Common myeloid progenitor, CD34-positive (primary cell): ENCODE data around the gene PTPRK.

ENCODE experiments used
- CTCF ChIA-PET: fragments of 350-600 bp; sonication (Branson Sonifier 250); formaldehyde crosslinking; loops from one replicate; lab custom pipeline; 2021; ENCODE audit warnings: antibody characterized with exemption; lab: Charles Lee
- POLR2A ChIA-PET: fragments of 350-600 bp; sonication (Branson Sonifier 250); formaldehyde crosslinking; loops from one replicate; lab custom pipeline; 2021; ENCODE audit warnings: antibody characterized with exemption; lab: Charles Lee
- DNase-seq, 3 donors: peaks; one replicate each; pipeline versions ENCODE4 v3.0.0 to v3.0.0-alpha.2; 2013
- H3K27ac ChIP-seq, 2 experiments: 1 replicate in 1 of 2; 2 replicates in 1 of 2; pipeline ENCODE4 v1.7.0; 2013; ENCODE audit warnings: inconsistent platforms in 2 of 2, low read length in 2 of 2, mild to moderate bottlenecking in 2 of 2, low read depth in 1 of 2, moderate library complexity in 1 of 2; ENCODE audit not compliant: severe bottlenecking in 2 of 2, insufficient read depth in 1 of 2, poor library complexity in 1 of 2
- H3K27me3 ChIP-seq, 5 experiments: replicated peaks in 2 of 5; 1 replicate in 3 of 5; 2 replicates in 2 of 5; pipeline versions ENCODE4 v1.6.1 to v1.7.0; 2013; ENCODE audit warnings: low read length in 4 of 5, mild to moderate bottlenecking in 2 of 5, moderate library complexity in 2 of 5, inconsistent platforms in 1 of 5; ENCODE audit not compliant: insufficient read depth in 5 of 5, control insufficient read depth in 4 of 5
- H3K36me3 ChIP-seq, 4 experiments: 1 replicate in 2 of 4; 2 replicates in 2 of 4; pipeline versions ENCODE4 v1.6.1 to v1.7.0; 2013; ENCODE audit warnings: low read length in 3 of 4, control low read depth in 1 of 4, mild to moderate bottlenecking in 1 of 4; ENCODE audit not compliant: control insufficient read depth in 4 of 4, insufficient read depth in 4 of 4
- H3K4me1 ChIP-seq, 4 experiments: 1 replicate in 3 of 4; 2 replicates in 1 of 4; pipeline versions ENCODE4 v1.6.1 to v1.7.1; 2013; ENCODE audit warnings: low read length in 3 of 4, mild to moderate bottlenecking in 3 of 4, control low read depth in 1 of 4, inconsistent platforms in 1 of 4, moderate library complexity in 1 of 4; ENCODE audit not compliant: control insufficient read depth in 4 of 4, insufficient read depth in 4 of 4; ENCODE audit errors: control extremely low read depth in 1 of 4
- H3K4me3 ChIP-seq, 7 experiments: 1 replicate in 4 of 7; 2 replicates in 3 of 7; pipeline versions ENCODE4 v1.5.1 to v1.7.0; 2013; ENCODE audit warnings: mild to moderate bottlenecking in 7 of 7, low read length in 6 of 7, moderate library complexity in 6 of 7, inconsistent platforms in 2 of 7, low read depth in 2 of 7, control low read depth in 1 of 7; ENCODE audit not compliant: insufficient read depth in 4 of 7, control insufficient read depth in 1 of 7; ENCODE audit errors: extremely low read depth in 1 of 7
- H3K9me3 ChIP-seq, 5 experiments: 1 replicate in 4 of 5; 2 replicates in 1 of 5; pipeline versions ENCODE4 v1.6.1 to v1.7.1; 2013; ENCODE audit warnings: low read length in 4 of 5, mild to moderate bottlenecking in 2 of 5, inconsistent platforms in 1 of 5, low read depth in 1 of 5, moderate library complexity in 1 of 5; ENCODE audit not compliant: control insufficient read depth in 4 of 5, insufficient read depth in 2 of 5; ENCODE audit errors: control extremely low read depth in 1 of 5
- WGBS: methylation state at CpG from one replicate; pipeline ENCODE4 v1.1.5; 2013; ENCODE audit not compliant: insufficient coverage; 5-methylcytosine and 5-hydroxymethylcytosine counted together

PTPRK gene

GRCh38 chr6:127954082-127954481, 566.3 kb downstream of the PTPRK start:
- no peak overlapping the region for H3K4me3 ChIP-seq
- H3K27ac ChIP-seq, result no peak overlapping the region
- no peaks in the 10 kb centered on the region for H3K36me3 ChIP-seq
- WGBS, result 100% methylated on average over 1 of the region's 4 CpGs
- CTCF ChIA-PET, result interaction anchor here (1.0 kb wide), 1 partner anchor 14 kb away, joined by 3 read pairs; no protein-coding TSS in a partner anchor
- H3K4me1 ChIP-seq, result peaks cover 5 to 23% (median 12%) of the 10 kb centered on the region in 4 experiments
- POLR2A ChIA-PET, result no interaction called here
- H3K9me3 ChIP-seq, result peaks cover 0 to under 1% (median 0%) of the 10 kb centered on the region in 5 experiments
- DNase-seq, result no peak
- H3K27me3 ChIP-seq, result no peaks in the 10 kb centered on the region

- no peaks in the 10 kb centered on the region for H3K36me3 ChIP-seq
- CTCF ChIA-PET, result no interaction called here
- POLR2A ChIA-PET, result no interaction called here
Observed at GRCh38 chr6:127952831-127953230, 567.6 kb downstream of the PTPRK start.

GRCh38 chr6:127952176-127952575, 568.2 kb downstream of the PTPRK start:
- no peak for DNase-seq
- ChIA-PET CTCF (no interaction called here), POLR2A (no interaction called here)
- Histone ChIP-seq H3K9me3 (no peaks in the 10 kb centered on the region), H3K4me1 (peaks cover 5 to 23% (median 12%) of the 10 kb centered on the region in 4 experiments), H3K27ac (no peak overlapping the region), H3K4me3 (no peak overlapping the region), H3K36me3 (no peaks in the 10 kb centered on the region), H3K27me3 (no peaks in the 10 kb centered on the region)
- WGBS, result no CpG with 5 or more reads among the region's 5 CpGs

More at GRCh38 chr6:127952831-127953230, 567.6 kb downstream of the PTPRK start:
- no peak overlapping the region for H3K4me3 ChIP-seq
- DNase-seq, result no peak
- no peaks in the 10 kb centered on the region for H3K9me3 ChIP-seq
- H3K4me1 ChIP-seq, result peaks cover 5 to 23% (median 12%) of the 10 kb centered on the region in 4 experiments
- no peak overlapping the region for H3K27ac ChIP-seq
- 94% methylated on average over 2 of the region's 4 CpGs for WGBS
- H3K27me3 ChIP-seq, result no peaks in the 10 kb centered on the region

- peak overlapping the region in 1 of 7 experiments; percentile 2 for H3K4me3 ChIP-seq
- CTCF ChIA-PET, result no interaction called here
- no peaks in the 10 kb centered on the region for H3K36me3 ChIP-seq
- peak in 2 of 3 donors; percentile 57 to 71 for DNase-seq
- no peaks in the 10 kb centered on the region for H3K27me3 ChIP-seq
- 100% methylated on average over 1 of the region's 2 CpGs for WGBS
- H3K27ac ChIP-seq, result no peak overlapping the region
- peaks cover 5 to 23% (median 12%) of the 10 kb centered on the region in 4 experiments for H3K4me1 ChIP-seq
- no peaks in the 10 kb centered on the region for H3K9me3 ChIP-seq
- POLR2A ChIA-PET, result no interaction called here
Observed at GRCh38 chr6:127951172-127951917, 569.1 kb downstream of the PTPRK start.

GRCh38 chr6:127950566-127951145, 569.7 kb downstream of the PTPRK start:
- Histone ChIP-seq H3K4me1 (peaks cover 5 to 23% (median 12%) of the 10 kb centered on the region in 4 experiments), H3K27me3 (no peaks in the 10 kb centered on the region), H3K9me3 (no peaks in the 10 kb centered on the region), H3K36me3 (no peaks in the 10 kb centered on the region), H3K4me3 (peak overlapping the region in 1 of 7 experiments; percentile 2), H3K27ac (no peak overlapping the region)
- 80% methylated on average over 5 of the region's 8 CpGs for WGBS
- CTCF ChIA-PET, result interaction anchor here (0.9 to 1.2 kb wide), 2 partner anchors 11 to 18 kb away, joined by 3 to 6 read pairs; no protein-coding TSS in a partner anchor
- peak; percentile 24 to 88 (median 80) for DNase-seq
- POLR2A ChIA-PET, result no interaction called here

GRCh38 chr6:127949251-127949650, 571.1 kb downstream of the PTPRK start:
- Histone ChIP-seq H3K4me3 (no peak overlapping the region), H3K27me3 (no peaks in the 10 kb centered on the region), H3K27ac (no peak overlapping the region), H3K9me3 (no peaks in the 10 kb centered on the region), H3K4me1 (peaks cover 5 to 23% (median 12%) of the 10 kb centered on the region in 4 experiments), H3K36me3 (no peaks in the 10 kb centered on the region)
- CTCF ChIA-PET, result interaction anchor here (1.2 kb wide), 1 partner anchor 10 kb away, joined by 3 read pairs; no protein-coding TSS in a partner anchor
- no peak for DNase-seq
- POLR2A ChIA-PET, result no interaction called here
- 86% methylated on average over 3 of the region's 3 CpGs for WGBS

GRCh38 chr6:127946388-127946787, 574.0 kb downstream of the PTPRK start:
- 100% methylated on average over 2 of the region's 2 CpGs for WGBS
- POLR2A ChIA-PET, result no interaction called here
- Histone ChIP-seq H3K4me1 (peaks cover 5 to 16% (median 11%) of the 10 kb centered on the region in 4 experiments), H3K9me3 (no peaks in the 10 kb centered on the region), H3K4me3 (no peak overlapping the region), H3K36me3 (no peaks in the 10 kb centered on the region), H3K27ac (no peak overlapping the region), H3K27me3 (no peaks in the 10 kb centered on the region)
- CTCF ChIA-PET, result no interaction called here
- DNase-seq, result peak in 1 of 3 donors; percentile 13
